SK-N-SH (cell line): ENCODE results near the gene ZNF248. TPM values are rescaled to one million over a fixed set of nuclear protein-coding genes. Genes with fewer than 3 reads are reported as not detected.

Experiments
- CTCF ChIA-PET: fragments of 300-600, 350-600 bp; formaldehyde crosslinking; extraction: SDS; loops from one replicate; lab custom pipeline; 2021; lab: Yijun Ruan, JAX
- POLR2A ChIA-PET: fragments of 350-600 bp; sonication (Branson Sonifier 250); formaldehyde crosslinking; extraction: SDS; loops from one replicate; lab custom pipeline; 2020; ENCODE audit warnings: antibody characterized with exemption, inconsistent platforms; lab: Yijun Ruan, JAX
- DNase-seq: peaks from one replicate; pipeline ENCODE4 v3.0.0; 2012
- H2AFZ ChIP-seq: fragments of 200-600 bp; sonication (generic); 2 replicates; pipeline ENCODE4 v1.8.1; 2016; ENCODE audit warnings: antibody characterized with exemption, mild to moderate bottlenecking, low read depth
- H3F3A ChIP-seq: fragments of 200-600 bp; sonication (generic); replicated peaks from 2 replicates; pipeline ENCODE3; 2016; ENCODE audit warnings: antibody characterized with exemption, mild to moderate bottlenecking; ENCODE audit not compliant: insufficient read depth
- H3K27ac ChIP-seq, 2 experiments: fragments of 200-500 bp in 1 of 2; fragments of 200-600 bp in 1 of 2; sonication (Bioruptor generic) in 1 of 2; sonication (generic), shearing (Covaris generic) in 1 of 2; 2 replicates each; pipeline versions ENCODE4 v1.5.1 to v1.6.1; 2014 to 2016; ENCODE audit warnings: low read depth in 2 of 2, inconsistent platforms in 1 of 2, low read length in 1 of 2, mild to moderate bottlenecking in 1 of 2, mixed read lengths in 1 of 2
- H3K27me3 ChIP-seq: fragments of 200-600 bp; sonication (generic), shearing (Covaris generic); 2 replicates; pipeline ENCODE4 v1.6.1; 2016; ENCODE audit warnings: mixed run types; ENCODE audit not compliant: insufficient read depth
- H3K36me3 ChIP-seq, 2 experiments: fragments of 200-500 bp in 1 of 2; fragments of 200-600 bp in 1 of 2; sonication (Bioruptor generic) in 1 of 2; sonication (generic) in 1 of 2; replicated peaks in 1 of 2; 2 replicates each; pipeline versions ENCODE3 to v1.5.1; 2014 to 2016; ENCODE audit warnings: low read length in 1 of 2, mild to moderate bottlenecking in 1 of 2; ENCODE audit not compliant: insufficient read depth in 2 of 2, control insufficient read depth in 1 of 2
- H3K4me1 ChIP-seq, 2 experiments: fragments of 200-500 bp in 1 of 2; fragments of 200-600 bp in 1 of 2; sonication (Bioruptor generic) in 1 of 2; sonication (generic), shearing (Covaris generic) in 1 of 2; 2 replicates each; pipeline versions ENCODE4 v1.5.1 to v1.6.1; 2014 to 2016; ENCODE audit warnings: low read depth in 1 of 2, low read length in 1 of 2, mixed run types in 1 of 2; ENCODE audit not compliant: insufficient read depth in 2 of 2, control insufficient read depth in 1 of 2
- H3K4me2 ChIP-seq: fragments of 200-600 bp; sonication (generic), shearing (Covaris generic); 2 replicates; pipeline ENCODE4 v1.6.1; 2017; ENCODE audit warnings: mixed run types
- H3K4me3 ChIP-seq, 2 experiments: fragments of 200-500 bp in 1 of 2; fragments of 200-600 bp in 1 of 2; sonication (Bioruptor generic) in 1 of 2; sonication (generic), shearing (Covaris generic) in 1 of 2; 2 replicates each; pipeline versions ENCODE4 v1.5.1 to v1.8.1; 2014 to 2016; ENCODE audit warnings: low read depth in 2 of 2, inconsistent platforms in 1 of 2, low read length in 1 of 2, mild to moderate bottlenecking in 1 of 2, mixed read lengths in 1 of 2, moderate library complexity in 1 of 2
- H3K79me2 ChIP-seq: fragments of 200-600 bp; sonication (generic); 2 replicates; pipeline ENCODE4 v1.8.1; 2017; ENCODE audit warnings: mild to moderate bottlenecking; ENCODE audit not compliant: insufficient read depth
- H3K9ac ChIP-seq: fragments of 200-600 bp; sonication (generic); 2 replicates; pipeline ENCODE4 v1.6.1; 2017; ENCODE audit warnings: mixed run types
- H3K9me2 ChIP-seq: fragments of 200-600 bp; sonication (generic); 2 replicates; pipeline ENCODE4 v1.6.1; 2017; ENCODE audit warnings: mixed run types
- H3K9me3 ChIP-seq: fragments of 200-600 bp; sonication (generic); 2 replicates; pipeline ENCODE4 v1.6.1; 2017; ENCODE audit warnings: mixed run types, mild to moderate bottlenecking, moderate library complexity
- H4K20me1 ChIP-seq: fragments of 200-600 bp; sonication (generic); 2 replicates; pipeline ENCODE4 v1.6.1; 2017; ENCODE audit warnings: mild to moderate bottlenecking, mixed run types; ENCODE audit not compliant: insufficient read depth
- CHD2 ChIP-seq: fragments of 150-350 bp; IDR thresholded peaks from 2 replicates; pipeline ENCODE4 v1.6.1; 2018; ENCODE audit warnings: low read length; ENCODE audit not compliant: partially characterized antibody
- ELF1 ChIP-seq: IDR thresholded peaks from 2 replicates; pipeline ENCODE4 v1.4.0; 2012
- EZH2phosphoT487 ChIP-seq: fragments of 200-600 bp; sonication (generic); IDR thresholded peaks from 2 replicates; pipeline ENCODE4 v1.6.1; 2017; ENCODE audit warnings: low read depth, mixed run types, mild to moderate bottlenecking, antibody characterized with exemption, moderate library complexity, borderline replicate concordance
- FOSL2 ChIP-seq: IDR thresholded peaks from 2 replicates; pipeline ENCODE4 v1.4.0; 2012; ENCODE audit warnings: low read depth, mild to moderate bottlenecking, moderate library complexity, borderline replicate concordance
- FOXJ3 ChIP-seq: sonication (generic); formaldehyde crosslinking; IDR thresholded peaks from 2 replicates; pipeline ENCODE4 v1.5.1; 2020; ENCODE audit warnings: mild to moderate bottlenecking, missing genetic modification reagents
- FOXM1 ChIP-seq: IDR thresholded peaks from 2 replicates; pipeline ENCODE4 v1.4.0; 2012; ENCODE audit warnings: low read depth, mild to moderate bottlenecking
- GABPA ChIP-seq: IDR thresholded peaks from 2 replicates; pipeline ENCODE4 v1.4.0; 2012; ENCODE audit warnings: low read depth, mild to moderate bottlenecking
- NRF1 ChIP-seq: IDR thresholded peaks from 2 replicates; pipeline ENCODE4 v1.6.1; 2012; ENCODE audit warnings: low read depth, mild to moderate bottlenecking, low read length
- POLR2AphosphoS5 ChIP-seq: IDR thresholded peaks from 2 replicates; pipeline ENCODE4 v1.6.1; 2012; ENCODE audit warnings: low read depth, low read length
- RAD21 ChIP-seq: IDR thresholded peaks from 2 replicates; pipeline ENCODE4 v1.6.1; 2012; ENCODE audit warnings: mild to moderate bottlenecking, low read length
- SIN3A ChIP-seq: IDR thresholded peaks from 2 replicates; pipeline ENCODE4 v1.6.1; 2012; ENCODE audit warnings: low read depth, mild to moderate bottlenecking, low read length, moderate library complexity, borderline replicate concordance
- SMC3 ChIP-seq: IDR thresholded peaks from 2 replicates; pipeline ENCODE4 v1.6.1; 2012; ENCODE audit warnings: low read depth, low read length, improper control_type of control experiment
- TCF12 ChIP-seq: IDR thresholded peaks from 2 replicates; pipeline ENCODE4 v1.4.0; 2012
- TEAD4 ChIP-seq: IDR thresholded peaks from 2 replicates; pipeline ENCODE4 v1.4.0; 2012; ENCODE audit warnings: mild to moderate bottlenecking, borderline replicate concordance; ENCODE audit not compliant: insufficient read depth
- YY1 ChIP-seq: IDR thresholded peaks from 2 replicates; pipeline ENCODE4 v1.4.0; 2012; ENCODE audit warnings: low read depth, mild to moderate bottlenecking
- WGBS: methylation state at CpG from one replicate; pipeline ENCODE4 v1.1.6; 2017; ENCODE audit warnings: low lambda C conversion rate; 5-methylcytosine and 5-hydroxymethylcytosine counted together
- polyA plus RNA-seq, 3 experiments: library from polyadenylated mRNA; depleted of rRNA; stranded (reverse); fragments of >200 nt; gene quantifications; 2 replicates each; pipeline ENCODE4 v1.2.3, GENCODE V29; 2012
- TF ChIP-seq, protein P1 (sequence below): IDR thresholded peaks from 2 replicates; pipeline ENCODE4 v1.6.1; 2012; ENCODE audit warnings: mild to moderate bottlenecking, low read depth, low read length, moderate library complexity
- TF ChIP-seq, protein P2 (sequence below): IDR thresholded peaks from 2 replicates; pipeline ENCODE4 v1.4.0; 2012; ENCODE audit warnings: low read depth, borderline replicate concordance
- TF ChIP-seq, protein P3 (sequence below): fragments of 200-600 bp; sonication (generic); IDR thresholded peaks from 2 replicates; pipeline ENCODE4 v1.6.1; 2017; ENCODE audit warnings: antibody characterized with exemption, mild to moderate bottlenecking, moderate library complexity
- TF ChIP-seq, protein P4 (sequence below): IDR thresholded peaks from 2 replicates; pipeline ENCODE4 v1.4.0; 2012; ENCODE audit warnings: low read depth, borderline replicate concordance
- TF ChIP-seq, protein P5 (sequence below): IDR thresholded peaks from 2 replicates; pipeline ENCODE4 v1.4.0; 2012; ENCODE audit warnings: low read depth

ZNF248 gene
- polyA plus RNA-seq, 1 of the 3 experiments (the other 2 are of a cell fraction), result 6.5 TPM

DNA sequence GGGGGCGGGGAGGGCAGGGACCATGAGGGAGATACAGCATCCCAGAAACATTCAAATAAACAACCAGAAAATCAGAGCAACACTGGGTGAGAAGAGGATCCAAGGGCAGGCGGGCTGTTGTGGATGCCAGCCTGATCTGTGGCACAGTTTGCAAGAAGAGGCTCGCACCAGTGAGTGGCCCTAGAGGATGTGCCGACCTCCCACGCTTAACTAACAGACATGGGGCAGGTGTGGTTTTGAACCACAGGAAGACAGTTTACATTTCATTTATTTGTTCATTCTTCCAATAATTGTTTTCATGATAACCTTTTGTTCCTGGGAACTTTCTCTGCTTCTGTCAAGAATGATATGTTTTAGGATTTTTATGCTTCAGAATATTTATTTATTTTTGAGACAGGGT, 115.6 kb downstream of the ZNF248 start:
- Histone ChIP-seq H3K36me3 (no peaks in the 10 kb centered on the region), H4K20me1 (no peaks in the 10 kb centered on the region), H2AFZ (no peak overlapping the region), H3K4me1 (no peaks in the 10 kb centered on the region), H3K79me2 (no peaks in the 10 kb centered on the region), H3K9ac (no peak overlapping the region), H3K4me3 (no peak overlapping the region), H3K9me2 (no peaks in the 10 kb centered on the region), H3K27me3 (no peaks in the 10 kb centered on the region), H3K27ac (no peak overlapping the region), H3F3A (no peaks in the 10 kb centered on the region), H3K9me3 (no peaks in the 10 kb centered on the region), H3K4me2 (no peak overlapping the region)
- DNase-seq, result no peak
- ChIA-PET CTCF (interaction anchor here (1.5 kb wide), 1 partner anchor 17 kb away, joined by 4 read pairs; no protein-coding TSS in a partner anchor), POLR2A (no interaction called here)
- 8% methylated on average over 2 of the region's 5 CpGs for WGBS
- TF ChIP-seq FOXJ3 (CRISPR knock-in tag) (no peak), ELF1 (no peak), NRF1 (no peak), SMC3 (no peak), TCF12 (no peak), CHD2 (no peak), FOXM1 (no peak), TEAD4 (no peak), SIN3A (no peak), POLR2AphosphoS5 (no peak), GABPA (no peak), RAD21 (no peak), EZH2phosphoT487 (no peak), FOSL2 (no peak), YY1 (no peak)
- TF ChIP-seq, protein P1, sequence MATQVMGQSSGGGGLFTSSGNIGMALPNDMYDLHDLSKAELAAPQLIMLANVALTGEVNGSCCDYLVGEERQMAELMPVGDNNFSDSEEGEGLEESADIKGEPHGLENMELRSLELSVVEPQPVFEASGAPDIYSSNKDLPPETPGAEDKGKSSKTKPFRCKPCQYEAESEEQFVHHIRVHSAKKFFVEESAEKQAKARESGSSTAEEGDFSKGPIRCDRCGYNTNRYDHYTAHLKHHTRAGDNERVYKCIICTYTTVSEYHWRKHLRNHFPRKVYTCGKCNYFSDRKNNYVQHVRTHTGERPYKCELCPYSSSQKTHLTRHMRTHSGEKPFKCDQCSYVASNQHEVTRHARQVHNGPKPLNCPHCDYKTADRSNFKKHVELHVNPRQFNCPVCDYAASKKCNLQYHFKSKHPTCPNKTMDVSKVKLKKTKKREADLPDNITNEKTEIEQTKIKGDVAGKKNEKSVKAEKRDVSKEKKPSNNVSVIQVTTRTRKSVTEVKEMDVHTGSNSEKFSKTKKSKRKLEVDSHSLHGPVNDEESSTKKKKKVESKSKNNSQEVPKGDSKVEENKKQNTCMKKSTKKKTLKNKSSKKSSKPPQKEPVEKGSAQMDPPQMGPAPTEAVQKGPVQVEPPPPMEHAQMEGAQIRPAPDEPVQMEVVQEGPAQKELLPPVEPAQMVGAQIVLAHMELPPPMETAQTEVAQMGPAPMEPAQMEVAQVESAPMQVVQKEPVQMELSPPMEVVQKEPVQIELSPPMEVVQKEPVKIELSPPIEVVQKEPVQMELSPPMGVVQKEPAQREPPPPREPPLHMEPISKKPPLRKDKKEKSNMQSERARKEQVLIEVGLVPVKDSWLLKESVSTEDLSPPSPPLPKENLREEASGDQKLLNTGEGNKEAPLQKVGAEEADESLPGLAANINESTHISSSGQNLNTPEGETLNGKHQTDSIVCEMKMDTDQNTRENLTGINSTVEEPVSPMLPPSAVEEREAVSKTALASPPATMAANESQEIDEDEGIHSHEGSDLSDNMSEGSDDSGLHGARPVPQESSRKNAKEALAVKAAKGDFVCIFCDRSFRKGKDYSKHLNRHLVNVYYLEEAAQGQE, result no peak
- TF ChIP-seq, protein P2, sequence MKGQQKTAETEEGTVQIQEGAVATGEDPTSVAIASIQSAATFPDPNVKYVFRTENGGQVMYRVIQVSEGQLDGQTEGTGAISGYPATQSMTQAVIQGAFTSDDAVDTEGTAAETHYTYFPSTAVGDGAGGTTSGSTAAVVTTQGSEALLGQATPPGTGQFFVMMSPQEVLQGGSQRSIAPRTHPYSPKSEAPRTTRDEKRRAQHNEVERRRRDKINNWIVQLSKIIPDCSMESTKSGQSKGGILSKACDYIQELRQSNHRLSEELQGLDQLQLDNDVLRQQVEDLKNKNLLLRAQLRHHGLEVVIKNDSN, result no peak
- TF ChIP-seq, protein P3, sequence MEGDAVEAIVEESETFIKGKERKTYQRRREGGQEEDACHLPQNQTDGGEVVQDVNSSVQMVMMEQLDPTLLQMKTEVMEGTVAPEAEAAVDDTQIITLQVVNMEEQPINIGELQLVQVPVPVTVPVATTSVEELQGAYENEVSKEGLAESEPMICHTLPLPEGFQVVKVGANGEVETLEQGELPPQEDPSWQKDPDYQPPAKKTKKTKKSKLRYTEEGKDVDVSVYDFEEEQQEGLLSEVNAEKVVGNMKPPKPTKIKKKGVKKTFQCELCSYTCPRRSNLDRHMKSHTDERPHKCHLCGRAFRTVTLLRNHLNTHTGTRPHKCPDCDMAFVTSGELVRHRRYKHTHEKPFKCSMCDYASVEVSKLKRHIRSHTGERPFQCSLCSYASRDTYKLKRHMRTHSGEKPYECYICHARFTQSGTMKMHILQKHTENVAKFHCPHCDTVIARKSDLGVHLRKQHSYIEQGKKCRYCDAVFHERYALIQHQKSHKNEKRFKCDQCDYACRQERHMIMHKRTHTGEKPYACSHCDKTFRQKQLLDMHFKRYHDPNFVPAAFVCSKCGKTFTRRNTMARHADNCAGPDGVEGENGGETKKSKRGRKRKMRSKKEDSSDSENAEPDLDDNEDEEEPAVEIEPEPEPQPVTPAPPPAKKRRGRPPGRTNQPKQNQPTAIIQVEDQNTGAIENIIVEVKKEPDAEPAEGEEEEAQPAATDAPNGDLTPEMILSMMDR, result no peak
- TF ChIP-seq, protein P4, sequence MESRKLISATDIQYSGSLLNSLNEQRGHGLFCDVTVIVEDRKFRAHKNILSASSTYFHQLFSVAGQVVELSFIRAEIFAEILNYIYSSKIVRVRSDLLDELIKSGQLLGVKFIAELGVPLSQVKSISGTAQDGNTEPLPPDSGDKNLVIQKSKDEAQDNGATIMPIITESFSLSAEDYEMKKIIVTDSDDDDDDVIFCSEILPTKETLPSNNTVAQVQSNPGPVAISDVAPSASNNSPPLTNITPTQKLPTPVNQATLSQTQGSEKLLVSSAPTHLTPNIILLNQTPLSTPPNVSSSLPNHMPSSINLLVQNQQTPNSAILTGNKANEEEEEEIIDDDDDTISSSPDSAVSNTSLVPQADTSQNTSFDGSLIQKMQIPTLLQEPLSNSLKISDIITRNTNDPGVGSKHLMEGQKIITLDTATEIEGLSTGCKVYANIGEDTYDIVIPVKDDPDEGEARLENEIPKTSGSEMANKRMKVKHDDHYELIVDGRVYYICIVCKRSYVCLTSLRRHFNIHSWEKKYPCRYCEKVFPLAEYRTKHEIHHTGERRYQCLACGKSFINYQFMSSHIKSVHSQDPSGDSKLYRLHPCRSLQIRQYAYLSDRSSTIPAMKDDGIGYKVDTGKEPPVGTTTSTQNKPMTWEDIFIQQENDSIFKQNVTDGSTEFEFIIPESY, result no peak
- TF ChIP-seq, protein P5, sequence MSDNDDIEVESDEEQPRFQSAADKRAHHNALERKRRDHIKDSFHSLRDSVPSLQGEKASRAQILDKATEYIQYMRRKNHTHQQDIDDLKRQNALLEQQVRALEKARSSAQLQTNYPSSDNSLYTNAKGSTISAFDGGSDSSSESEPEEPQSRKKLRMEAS, result no peak
